ENCODE measurements around the gene CMTR1. TPM values are rescaled to one million over a fixed set of nuclear protein-coding genes. Genes with fewer than 3 reads are reported as not detected.
"Not testable (repeated sequence)": the region's sequence is repeated elsewhere in the genome, so short reads cannot be mapped to it uniquely, and the experiment has no call there.

Gene CMTR1
- total RNA-seq, 1 experiment from 2014 or later: 22.6 TPM

DNA sequence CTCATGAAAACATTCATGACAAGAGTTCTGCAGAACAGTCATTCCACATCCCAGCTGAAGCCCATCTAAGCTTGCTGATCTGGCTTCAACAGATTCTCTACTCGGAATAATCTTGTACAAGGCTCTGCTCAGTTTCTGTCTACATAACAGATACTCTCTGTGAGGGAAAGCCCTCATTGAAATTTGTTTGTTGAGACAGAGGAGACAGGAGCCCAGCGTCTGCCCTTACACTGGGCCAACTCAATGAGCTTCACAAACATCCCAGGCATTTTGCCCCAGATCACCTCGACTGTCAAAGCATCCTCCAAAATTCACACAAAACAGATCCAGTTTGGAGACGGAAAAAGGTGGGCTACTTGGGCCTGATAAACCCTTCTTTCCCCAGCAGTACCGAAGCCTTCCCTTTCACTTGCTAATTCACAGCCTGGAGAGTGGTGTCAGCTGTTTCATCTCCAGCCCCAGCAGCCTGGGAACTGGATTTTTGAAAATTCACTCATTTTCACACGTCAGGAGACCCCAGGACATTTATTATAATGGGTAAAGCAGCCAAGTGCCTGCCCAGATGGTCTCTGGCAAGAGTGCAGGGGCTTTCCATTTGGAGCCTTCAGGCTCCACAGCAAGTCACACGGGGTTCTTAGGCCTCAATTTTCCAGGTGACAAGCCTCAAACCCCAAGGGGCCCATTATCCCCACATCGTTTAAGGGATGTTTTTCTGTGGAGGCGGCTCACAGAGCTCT lies 59.4 kb downstream of the CMTR1 start:
- DNase-seq (ENCODE audit: low spot score): no peak

DNA sequence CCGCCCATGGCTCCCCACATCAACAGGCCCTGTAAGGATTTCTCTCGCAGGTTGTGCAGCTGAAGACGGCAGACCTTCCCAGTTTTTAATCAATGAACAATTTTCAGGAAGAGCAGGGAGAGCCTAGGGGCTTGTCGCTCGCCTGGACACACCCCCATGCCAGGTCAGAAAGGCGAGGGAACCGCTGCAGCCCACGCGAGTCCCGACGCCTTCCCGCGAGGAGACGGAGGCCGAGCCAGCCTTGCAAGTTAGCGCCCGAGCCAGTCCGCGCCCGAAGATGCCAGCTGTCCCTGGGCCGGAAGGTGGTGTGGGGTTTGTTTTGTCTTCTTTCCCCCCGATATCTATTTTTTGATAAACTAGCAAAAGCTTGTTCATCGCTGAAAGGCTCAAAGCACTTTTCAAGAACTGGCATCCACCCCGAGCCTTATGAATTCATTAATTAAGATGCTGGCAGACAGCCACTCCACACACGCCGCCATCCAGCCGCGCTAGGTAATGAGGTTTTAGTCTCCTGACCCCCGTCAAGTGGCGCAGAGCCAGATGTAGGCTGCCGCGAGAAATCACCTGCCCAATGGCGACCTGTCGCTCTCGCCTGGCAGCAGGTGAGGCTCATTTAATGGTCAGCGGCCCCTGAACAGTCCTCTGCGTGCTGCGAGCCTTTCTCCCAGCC lies 60.1 kb downstream of the CMTR1 start:
- DNase-seq (ENCODE audit: low spot score): no peak

DNA sequence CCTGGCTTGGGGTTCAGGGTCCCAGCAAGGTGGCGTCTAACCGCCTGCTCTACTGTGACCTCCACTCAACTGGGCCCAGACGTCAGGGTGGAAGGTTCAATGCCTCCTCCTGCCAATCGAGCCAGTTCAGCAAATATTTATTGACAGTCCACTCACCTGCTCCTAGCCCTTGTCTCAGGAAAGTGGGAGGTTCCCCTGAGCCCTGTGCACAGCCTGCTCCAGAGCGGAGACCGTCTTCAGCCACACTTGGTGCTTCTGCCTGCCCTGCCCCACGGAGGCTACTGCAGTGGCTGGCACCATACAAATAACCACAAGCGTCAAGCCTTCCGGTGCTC lies 60.6 kb downstream of the CMTR1 start:
- DNase-seq (ENCODE audit: low spot score): no peak

DNA sequence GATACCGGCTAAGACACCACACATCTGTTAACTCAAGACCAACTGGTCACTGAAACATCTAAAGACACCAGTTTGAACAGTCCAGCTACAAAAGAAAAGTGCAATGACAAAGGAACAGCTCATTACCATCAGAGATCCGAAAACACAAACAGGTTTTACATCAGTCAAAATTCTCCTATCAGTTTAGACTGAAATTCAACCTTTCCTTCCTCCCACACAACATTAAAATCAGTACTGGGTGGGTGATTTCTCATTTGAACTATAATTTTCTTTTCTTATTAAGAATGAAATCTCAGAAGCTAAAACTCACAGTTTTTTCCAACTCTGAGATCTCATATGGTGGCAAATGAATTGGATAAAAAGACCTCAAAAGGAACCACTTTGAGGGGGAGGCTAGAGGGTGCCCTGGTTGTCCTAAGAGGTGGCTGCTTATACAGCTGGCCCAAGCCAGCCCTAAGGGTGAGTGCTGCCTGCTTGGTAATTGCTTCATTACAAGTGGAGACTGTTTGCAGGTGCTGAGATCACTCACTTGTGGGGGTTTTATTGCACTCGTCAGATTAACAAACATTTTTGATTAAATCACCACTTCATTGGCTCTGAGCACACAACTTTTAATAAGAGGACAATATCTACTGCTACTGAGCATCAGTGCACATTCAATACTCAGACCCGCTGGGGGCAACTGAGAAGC lies 62.4 kb downstream of the CMTR1 start:
- no peak for DNase-seq (ENCODE audit: low spot score)

DNA sequence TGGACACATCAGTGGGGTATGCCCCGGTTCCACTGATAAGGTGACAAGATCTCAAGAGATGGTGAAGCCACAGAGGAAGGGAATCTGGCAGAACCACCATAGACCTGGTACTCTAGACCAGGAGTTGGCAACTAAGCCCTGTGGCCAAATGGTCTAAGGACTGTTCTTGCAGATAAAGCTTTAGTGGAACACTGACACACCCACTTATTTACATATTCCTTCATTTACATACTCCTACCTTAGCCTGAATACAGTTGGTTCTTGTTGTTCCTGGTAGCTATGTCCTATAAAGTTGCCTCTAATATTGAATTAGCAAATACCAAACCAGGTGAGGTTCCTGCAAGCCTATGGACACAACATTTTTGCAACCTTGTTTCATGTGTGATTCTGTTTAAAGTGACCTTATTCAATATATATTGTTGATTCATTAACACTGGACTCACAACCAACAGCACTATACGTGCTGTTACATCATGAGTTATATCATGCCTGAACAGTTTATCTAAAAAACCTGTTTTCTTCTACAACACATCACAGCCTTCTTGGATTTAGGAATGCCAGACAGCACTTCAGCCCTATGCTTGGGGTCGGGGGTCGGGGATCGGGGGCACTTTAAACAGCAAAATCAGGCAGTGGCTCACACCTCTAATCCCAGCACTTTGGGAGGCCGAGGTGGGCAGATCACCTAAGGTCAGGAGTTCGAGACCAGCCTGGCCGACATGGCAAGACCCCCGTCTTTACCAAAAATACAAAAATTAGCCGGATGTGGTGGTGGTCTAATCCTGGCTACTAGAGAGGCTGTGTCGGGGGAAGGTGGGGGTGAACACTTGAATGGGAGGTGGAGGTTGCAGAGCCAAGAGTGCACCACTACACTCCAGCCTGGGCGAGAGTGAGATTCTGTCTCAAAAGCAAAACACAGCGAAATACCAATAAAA lies 64.2 kb downstream of the CMTR1 start:
- DNase-seq (ENCODE audit: low spot score): no peak

DNA sequence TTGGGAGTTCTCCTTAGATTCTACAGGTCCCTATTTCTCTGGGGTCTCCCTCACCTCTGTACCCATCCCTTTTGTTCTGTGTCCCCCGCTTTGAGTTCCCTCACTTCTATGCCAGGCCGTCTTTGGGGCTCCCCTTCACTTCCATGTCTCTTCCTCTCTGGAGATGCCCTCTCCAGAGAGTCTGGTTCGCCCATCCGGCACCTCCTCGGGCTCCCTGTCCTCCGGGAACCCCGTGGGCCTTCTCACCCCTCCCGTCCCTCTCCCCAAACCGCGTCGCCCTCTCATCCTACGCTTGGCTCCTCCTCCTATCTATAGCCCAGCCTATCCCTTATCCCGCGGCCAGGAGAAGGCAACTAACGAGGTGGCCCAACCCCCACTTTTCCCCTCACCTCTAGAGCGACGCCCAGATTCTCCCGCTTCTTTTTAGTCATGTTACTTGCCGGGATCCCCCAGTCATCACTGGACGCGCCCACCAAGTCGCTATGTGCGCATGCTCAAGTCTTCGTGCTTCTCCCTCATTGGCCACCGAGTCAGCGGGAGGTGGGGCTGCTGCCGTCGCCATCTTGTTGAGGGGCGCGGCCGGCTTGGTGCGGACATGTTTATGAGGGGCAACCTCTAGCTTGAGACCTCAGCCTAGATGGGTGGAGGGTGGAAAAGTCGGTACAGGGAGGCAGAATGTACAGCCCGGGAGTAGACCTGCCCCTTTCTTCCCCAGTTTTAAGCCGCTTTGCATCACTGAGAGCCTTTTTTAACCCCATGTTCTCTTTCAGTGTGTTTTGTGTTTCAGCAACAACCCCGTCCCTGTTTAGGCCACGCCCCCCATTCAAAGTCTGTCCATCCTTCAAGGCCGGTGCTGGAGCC lies 66.6 kb downstream of the CMTR1 start, which contains the start of gene CCDC167:
TSS of gene CCDC167 (minus strand) at position 461 of the 861 bp plus-strand sequence. CDS start at position 431, 30 bp downstream.
- peak; percentile 99 for DNase-seq (ENCODE audit: low spot score)

DNA sequence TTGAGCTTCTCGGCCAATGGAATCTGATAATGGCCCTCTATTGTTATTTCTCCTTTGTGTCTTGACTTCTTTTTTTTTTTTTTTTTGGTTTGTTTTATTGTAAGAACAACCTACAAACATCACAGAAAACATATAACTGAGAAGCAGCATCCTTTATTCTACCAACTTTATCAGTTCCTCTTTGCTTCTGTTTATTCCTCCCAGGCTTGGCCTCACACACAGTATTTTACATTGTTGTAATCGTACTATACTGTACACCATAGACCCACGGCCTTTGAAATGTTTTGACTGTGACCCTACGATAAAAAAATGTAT lies 67.2 kb downstream of the CMTR1 start:
- no peak for DNase-seq (ENCODE audit: low spot score)

DNA sequence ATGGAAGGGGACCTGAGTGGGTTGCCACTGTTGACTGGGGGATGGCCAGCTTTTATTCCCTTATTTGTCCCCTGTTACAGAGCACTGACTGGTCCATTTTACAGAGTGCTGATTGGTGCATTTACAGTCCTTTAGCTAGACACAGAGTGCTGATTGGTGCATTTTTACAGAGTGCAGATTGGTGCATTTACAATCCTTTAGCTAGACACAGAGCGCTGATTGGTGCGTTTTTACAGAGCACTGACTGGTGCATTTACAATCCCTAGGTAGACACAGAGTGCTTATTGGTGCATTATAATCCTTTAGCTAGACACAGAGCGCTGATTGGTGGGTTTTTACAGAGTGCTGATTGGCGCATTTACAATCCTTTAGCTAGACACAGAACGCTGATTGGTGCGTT lies 67.9 kb downstream of the CMTR1 start:
- not testable (repeated sequence) for DNase-seq (ENCODE audit: low spot score)

DNA sequence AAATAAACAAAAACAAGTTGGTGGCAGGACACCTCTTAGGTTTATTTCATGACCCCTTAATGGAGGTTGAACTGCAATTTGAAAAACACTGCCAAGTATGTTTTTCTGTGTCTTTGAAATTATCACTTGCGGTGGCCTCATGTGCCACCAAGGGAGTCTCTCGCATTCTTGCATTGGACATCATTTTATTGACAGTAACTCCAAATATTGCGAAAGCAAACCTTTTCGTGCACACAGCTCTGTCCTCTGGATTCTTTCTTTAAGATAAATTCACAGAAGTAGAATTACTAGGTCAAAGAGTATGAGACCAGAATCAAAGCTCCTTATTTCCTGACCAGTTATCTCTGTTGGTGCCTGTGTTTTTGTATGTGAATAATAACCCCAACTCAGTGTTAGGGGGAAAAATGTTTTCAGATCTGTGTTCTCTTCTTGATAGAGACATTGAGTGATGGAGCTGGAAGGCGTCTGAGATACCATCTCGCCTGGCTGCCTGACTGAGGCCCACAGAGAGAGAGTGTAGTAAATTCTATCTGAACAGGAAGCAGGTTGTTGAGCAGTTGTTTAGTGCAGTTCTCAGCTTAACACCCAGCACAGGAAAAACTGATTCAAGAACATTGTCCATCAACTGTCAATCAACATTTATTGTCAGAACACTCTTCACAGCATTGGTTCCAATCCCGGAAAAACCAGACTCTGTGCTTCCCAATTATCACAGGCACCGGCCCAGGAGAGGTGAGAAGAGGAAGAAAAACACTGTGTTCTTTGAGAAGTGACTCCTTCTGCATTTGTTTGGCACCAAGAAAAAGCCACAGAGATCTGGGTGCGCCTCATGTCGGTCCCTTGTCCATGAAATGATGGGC lies 68.8 kb downstream of the CMTR1 start:
- no peak for DNase-seq (ENCODE audit: low spot score)

DNA sequence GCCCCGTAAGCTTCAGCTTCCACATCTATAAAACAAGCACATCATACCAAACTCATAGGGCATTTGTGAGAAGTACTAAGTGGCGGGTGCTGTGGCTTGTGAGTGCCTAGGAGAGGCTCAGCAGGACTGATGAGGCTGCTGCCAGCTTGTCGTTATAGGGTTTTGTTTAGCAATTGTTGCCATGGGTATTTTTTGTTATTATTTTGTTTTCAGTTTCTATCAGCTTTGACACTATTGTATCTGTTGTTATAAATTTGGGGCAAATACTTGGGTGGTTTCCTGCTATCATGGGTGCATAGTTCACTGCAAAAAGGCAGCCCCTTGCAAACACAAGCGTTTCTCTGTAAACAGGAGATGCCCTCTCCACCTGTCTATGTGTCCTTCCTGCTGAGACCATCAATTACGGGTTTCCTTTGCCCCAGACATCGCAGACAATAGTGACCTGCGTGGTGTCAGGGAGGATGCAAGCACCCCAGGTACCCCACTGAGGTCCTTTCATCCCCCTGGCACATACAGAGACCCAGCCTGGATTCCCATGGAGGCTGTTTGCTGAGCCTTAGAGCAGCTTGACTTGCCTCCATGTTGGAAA lies 69.8 kb downstream of the CMTR1 start:
- DNase-seq (ENCODE audit: low spot score): no peak

DNA sequence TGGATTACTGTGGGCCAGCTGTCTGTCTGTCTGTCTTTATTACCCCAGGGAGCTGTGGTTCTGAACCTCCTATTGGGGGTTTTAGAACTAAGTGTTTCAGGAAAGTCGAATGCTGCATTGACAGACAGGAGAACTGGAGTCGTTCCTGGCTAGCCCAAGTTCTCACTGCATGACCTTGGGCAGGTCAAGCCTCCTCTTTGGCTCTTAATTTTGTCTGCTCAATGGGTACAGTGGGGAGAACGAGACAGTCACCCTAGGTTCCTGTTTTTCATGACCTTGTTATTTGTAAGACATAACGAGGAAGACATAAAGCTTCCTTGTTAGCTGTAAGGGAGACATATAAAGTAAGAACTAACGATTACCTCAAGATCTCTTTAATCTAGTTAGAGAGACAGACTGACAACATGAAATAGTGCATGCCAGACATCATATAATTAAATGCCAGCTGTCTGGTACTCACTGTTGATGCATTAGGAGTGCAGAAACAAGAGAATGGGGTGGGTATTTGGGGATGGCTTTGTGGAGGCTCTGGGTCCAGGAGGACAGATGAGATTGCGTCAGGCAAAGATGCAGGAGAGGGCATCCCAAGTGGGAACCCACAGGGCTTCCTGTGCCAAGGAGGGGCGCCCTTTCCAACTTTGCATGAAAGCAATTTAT lies 70.4 kb downstream of the CMTR1 start:
- DNase-seq (ENCODE audit: low spot score): no peak

DNA sequence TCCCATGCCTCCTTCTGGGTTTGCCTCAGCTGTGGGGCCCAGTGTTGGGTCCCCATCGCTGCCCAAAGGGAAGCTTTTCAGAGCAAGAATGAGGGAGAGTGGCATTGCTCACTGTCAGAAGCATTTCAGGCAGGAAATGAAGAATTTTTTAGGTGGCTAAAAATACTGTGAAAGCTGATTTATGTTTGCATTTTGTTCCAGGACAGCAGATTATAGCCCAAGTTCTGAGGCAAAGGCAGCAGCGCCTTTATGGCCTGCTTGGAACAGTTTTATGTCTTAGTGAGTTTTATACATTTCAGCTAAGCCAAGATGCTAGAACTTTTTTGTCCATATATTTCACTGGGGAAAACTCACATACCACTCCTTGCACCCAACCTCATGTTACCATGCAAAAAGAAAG lies 71.0 kb downstream of the CMTR1 start:
- DNase-seq (ENCODE audit: low spot score): no peak

DNA sequence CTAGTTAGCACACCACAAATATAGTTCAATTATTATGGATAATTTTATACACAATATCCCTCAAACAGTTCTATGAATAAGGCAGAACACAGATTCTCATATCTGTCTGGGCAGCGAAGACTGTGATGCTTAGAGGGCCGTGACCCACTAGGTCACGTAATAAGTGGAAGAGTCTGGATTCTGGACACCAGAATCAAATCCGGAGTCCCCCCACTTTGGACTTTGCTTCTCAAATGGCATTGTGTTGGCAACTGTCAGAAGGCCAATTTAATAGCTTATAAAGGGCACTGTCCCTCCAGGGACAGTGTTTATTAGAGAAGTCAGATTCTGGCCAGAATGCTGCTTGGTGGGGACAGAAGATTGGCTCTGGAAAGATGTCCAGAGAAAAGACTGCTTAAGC lies 73.5 kb downstream of the CMTR1 start:
- no peak for DNase-seq (ENCODE audit: low spot score)

DNA sequence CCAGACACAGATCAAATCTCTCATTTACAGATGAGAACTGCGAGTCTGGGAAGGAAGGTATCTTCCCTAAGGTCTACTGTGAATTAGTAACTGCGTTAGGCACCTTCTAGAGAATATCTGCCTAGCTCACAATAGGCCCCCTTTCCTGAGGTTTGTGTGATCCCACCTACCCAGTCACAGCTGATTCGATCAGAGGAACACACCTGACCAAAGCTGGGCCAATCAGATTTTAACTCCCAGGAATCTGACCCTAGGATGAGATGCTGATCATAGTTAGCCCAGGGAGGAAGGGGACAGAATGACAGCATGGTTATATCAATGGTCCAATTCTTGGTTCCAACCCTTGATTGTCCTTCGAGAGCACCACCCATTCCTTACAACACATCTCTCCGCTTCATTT lies 74.1 kb downstream of the CMTR1 start:
- DNase-seq (ENCODE audit: low spot score): no peak

DNA sequence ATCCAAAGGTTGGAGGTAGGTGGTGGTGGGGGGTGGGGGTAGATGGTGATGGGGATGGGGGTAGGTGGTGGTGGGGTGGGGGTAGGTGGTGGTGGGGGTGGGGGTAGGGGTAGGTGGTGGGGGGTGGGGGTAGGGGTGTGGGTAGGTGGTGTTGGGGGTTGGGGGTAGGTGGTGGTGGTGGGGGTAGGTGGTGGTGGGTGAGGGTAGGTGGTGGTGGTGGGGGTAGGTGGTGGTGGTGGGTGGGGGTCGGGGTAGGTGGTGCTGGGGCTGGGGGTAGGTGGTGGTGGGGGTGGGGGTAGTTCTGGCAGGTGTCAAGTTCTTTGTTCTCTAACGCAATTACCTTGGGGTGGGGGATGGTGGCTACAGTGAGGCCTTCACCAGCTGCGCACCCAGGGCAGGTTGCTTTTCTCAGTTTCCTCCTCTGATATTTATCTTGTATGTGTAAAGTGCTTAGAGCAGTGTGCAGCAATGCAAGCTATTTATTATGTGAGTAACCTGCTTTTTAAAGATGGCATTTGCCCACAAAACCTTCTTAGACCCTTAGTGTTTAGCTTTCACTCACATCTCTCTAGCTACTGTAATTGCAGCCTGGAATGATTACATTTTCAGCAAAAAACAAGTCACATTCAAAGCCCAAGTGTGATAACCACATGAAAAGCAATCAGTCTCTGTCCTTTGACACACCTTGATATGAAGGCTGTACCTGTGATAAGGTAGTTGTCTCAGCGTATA lies 74.8 kb downstream of the CMTR1 start:
- DNase-seq (ENCODE audit: low spot score): no peak

DNA sequence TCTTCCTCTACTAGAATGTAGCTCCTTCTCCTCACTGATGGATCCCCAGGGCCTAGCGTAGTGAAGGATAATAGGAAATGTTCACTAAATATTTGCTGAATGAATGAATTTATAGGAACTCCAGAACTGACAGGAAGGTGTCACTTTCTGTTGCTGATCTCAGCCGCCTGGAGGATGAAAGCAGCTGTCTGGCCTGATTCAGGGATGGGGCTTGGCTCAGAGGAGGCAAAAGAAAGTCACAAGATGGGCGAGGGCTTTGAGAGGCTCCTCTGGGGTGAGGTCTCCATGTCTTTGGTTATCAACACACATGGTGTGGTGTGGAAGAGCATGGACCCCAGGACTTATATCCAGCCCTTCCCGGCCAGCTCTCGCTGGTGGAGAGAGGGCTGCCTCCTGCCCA lies 78.2 kb downstream of the CMTR1 start:
- DNase-seq (ENCODE audit: low spot score): no peak

DNA sequence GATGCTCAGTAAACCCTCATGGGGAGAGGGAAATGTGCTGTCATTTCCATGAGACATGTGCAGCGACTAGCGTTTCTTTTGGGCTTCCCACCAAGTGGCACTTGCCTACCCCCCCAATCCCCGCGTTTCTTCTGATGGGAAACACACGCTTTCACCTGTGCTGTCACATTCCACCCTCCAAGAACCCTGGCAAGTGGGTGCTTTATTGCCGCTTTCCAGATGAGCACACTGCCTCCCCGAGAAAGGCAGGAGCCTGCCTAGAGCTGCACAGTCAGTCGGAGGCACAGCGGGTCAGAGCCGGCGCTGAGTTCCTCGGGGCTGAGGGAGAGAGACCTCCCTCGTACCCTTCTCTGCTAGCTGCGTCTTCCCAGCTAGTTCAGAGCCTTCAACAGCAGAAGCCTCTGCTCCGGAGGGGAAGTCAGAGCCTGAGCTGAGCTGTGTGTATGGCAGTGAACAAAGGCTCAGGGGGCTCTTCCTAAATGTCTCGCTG lies 78.9 kb downstream of the CMTR1 start:
- no peak for DNase-seq (ENCODE audit: low spot score)

DNA sequence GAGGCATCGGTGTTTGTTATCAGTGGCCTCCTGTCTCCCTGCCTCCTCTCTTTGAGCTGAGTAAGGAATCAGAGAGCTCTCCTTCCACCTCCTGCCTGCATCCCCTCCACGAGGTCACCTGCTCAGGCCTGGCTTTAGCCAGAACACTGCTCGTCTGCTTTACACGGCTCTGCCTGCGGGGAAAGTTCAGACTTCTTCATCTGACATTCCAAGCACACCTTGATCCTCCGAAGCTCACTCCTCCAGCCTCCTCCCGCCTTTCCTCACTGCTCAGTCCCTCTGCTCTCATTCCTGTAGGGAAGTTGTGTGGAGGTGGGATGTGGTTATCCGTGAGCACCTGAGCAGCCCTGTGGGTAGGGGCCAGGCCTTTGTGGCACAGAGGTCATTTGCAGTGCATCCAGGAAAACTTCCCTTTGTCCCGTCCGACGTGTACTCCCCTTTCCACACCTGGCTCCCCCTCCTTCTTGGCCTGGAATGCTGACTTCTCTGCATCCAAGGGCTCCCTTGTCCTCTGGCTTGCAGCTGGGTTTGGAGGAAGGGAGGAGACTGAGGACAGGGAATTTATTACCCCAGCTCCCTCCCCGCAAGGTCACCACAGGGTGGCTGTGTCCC lies 79.5 kb downstream of the CMTR1 start:
- DNase-seq (ENCODE audit: low spot score): no peak

Data from H4 (cell line).